Vagina (tissue), 2 donors: ENCODE data around the gene CD8B2.
"Not testable (repeated sequence)": the region's sequence is repeated elsewhere in the genome, so short reads cannot be mapped to it uniquely, and the experiment has no call there.

Experiments
- POLR2A ChIP-seq, 2 donors: fragments of 450-650 bp; IDR thresholded peaks; one replicate each; pipeline ENCODE4 v1.6.1; 2017; ENCODE audit warnings: antibody characterized with exemption in 2 of 2, mild to moderate bottlenecking in 2 of 2, moderate library complexity in 2 of 2
- POLR2AphosphoS5 ChIP-seq, 2 donors: sonication (generic); formaldehyde crosslinking; IDR thresholded peaks; one replicate each; pipeline ENCODE4 v1.9.0; 2017; ENCODE audit warnings: antibody characterized with exemption in 2 of 2, mild to moderate bottlenecking in 2 of 2, low read depth in 1 of 2; ENCODE audit not compliant: insufficient read depth in 1 of 2
- TF ChIP-seq, protein P1 (sequence below), 3 experiments: fragments of 450-650 bp in 2 of 3; fragments of 200-600 bp in 1 of 3; sonication (generic) in 1 of 3; IDR thresholded peaks; one replicate each; pipeline ENCODE4 v1.5.1; 2017 to 2019; ENCODE audit warnings: antibody characterized with exemption in 3 of 3, mild to moderate bottlenecking in 2 of 3, moderate library complexity in 2 of 3

DNA sequence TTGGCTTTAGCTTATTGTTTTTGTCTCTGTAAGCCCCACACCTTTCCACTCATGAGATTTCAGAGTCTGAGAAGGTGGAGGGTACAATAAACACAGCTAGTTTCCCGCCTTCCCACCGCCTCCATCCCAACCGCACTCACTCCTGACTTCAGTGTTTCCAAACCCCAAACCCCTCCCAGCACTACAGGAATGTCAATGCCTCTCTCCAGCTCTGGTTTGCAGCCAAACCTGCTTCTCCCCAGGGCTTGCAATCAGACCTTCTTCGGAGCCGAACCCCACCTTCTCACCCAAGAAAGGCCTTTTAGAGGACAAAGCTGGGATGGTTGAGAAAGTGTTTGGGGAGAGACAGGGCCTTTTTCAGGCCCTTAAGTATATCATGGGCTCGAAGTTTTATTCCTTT lies 5.7 kb downstream of the CD8B2 start:
- TF ChIP-seq, protein P1, sequence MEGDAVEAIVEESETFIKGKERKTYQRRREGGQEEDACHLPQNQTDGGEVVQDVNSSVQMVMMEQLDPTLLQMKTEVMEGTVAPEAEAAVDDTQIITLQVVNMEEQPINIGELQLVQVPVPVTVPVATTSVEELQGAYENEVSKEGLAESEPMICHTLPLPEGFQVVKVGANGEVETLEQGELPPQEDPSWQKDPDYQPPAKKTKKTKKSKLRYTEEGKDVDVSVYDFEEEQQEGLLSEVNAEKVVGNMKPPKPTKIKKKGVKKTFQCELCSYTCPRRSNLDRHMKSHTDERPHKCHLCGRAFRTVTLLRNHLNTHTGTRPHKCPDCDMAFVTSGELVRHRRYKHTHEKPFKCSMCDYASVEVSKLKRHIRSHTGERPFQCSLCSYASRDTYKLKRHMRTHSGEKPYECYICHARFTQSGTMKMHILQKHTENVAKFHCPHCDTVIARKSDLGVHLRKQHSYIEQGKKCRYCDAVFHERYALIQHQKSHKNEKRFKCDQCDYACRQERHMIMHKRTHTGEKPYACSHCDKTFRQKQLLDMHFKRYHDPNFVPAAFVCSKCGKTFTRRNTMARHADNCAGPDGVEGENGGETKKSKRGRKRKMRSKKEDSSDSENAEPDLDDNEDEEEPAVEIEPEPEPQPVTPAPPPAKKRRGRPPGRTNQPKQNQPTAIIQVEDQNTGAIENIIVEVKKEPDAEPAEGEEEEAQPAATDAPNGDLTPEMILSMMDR (IDR thresholded peaks at IDR 0.05): not testable (repeated sequence)
- not testable (repeated sequence) for TF ChIP-seq POLR2A (IDR thresholded peaks at IDR 0.05); POLR2AphosphoS5 (IDR thresholded peaks at IDR 0.05; ENCODE audit: insufficient read depth in 1 of 2, low read depth in 1 of 2)
